ENCODE measurements around the gene R3HDM2. TPM values are rescaled to one million over a fixed set of nuclear protein-coding genes. Genes with fewer than 3 reads are reported as not detected.
A peak's percentile ranks its signal among the peaks of the same experiment; 100 is the strongest.

Gene R3HDM2
- total RNA-seq, 6 experiments from 2014 or later, result 33.7 to 39.4 (median 37.9) TPM

DNA sequence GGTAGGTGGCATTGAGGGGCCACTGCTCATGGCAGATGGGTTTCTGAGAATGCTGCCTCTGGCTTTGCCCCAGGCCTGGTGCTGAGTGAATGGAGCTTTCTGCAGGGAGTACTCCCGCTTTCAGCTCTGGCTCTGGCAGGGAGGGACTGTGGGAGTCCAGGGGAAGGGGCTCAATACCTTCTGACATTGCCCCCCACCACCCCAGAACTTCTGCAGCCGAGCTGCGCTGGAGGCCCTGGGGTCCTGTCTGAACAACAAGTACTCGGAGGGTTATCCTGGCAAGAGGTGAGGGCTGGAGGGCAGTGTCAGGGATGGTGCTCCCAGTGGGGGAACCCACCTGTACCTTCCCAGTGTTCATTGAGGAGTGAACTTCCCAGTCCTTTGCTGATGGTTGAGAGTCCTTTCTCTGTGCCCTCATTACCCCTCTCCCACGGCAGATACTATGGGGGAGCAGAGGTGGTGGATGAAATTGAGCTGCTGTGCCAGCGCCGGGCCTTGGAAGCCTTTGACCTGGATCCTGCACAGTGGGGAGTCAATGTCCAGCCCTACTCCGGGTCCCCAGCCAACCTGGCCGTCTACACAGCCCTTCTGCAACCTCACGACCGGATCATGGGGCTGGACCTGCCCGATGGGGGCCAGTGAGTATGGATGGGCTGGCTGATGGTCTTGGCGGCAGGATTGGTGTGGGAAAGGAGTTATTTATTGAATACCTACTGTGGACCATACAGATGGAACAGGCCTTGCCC lies 199.4 kb downstream of the R3HDM2 start:
- peaks cover 4% of the 10 kb centered on the region for H3K27me3 Mint-ChIP-seq (ENCODE audit: insufficient read depth)
- TF ChIP-seq, protein P1, sequence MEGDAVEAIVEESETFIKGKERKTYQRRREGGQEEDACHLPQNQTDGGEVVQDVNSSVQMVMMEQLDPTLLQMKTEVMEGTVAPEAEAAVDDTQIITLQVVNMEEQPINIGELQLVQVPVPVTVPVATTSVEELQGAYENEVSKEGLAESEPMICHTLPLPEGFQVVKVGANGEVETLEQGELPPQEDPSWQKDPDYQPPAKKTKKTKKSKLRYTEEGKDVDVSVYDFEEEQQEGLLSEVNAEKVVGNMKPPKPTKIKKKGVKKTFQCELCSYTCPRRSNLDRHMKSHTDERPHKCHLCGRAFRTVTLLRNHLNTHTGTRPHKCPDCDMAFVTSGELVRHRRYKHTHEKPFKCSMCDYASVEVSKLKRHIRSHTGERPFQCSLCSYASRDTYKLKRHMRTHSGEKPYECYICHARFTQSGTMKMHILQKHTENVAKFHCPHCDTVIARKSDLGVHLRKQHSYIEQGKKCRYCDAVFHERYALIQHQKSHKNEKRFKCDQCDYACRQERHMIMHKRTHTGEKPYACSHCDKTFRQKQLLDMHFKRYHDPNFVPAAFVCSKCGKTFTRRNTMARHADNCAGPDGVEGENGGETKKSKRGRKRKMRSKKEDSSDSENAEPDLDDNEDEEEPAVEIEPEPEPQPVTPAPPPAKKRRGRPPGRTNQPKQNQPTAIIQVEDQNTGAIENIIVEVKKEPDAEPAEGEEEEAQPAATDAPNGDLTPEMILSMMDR (IDR thresholded peaks at IDR 0.05), result no peak
- peak overlapping the region; percentile 100; the same call in 1 of the 2 replicates for H3K27ac Mint-ChIP-seq
- peaks cover 28% of the 10 kb centered on the region for H3K36me3 Mint-ChIP-seq (ENCODE audit: low read depth)
- peak overlapping the region; percentile 99 for H3K4me3 Mint-ChIP-seq
- no peak for DNase-seq
- peaks cover 44% of the 10 kb centered on the region for H3K4me1 Mint-ChIP-seq (ENCODE audit: low read depth)
- H3K9me3 Mint-ChIP-seq, result no peaks in the 10 kb centered on the region

DNA sequence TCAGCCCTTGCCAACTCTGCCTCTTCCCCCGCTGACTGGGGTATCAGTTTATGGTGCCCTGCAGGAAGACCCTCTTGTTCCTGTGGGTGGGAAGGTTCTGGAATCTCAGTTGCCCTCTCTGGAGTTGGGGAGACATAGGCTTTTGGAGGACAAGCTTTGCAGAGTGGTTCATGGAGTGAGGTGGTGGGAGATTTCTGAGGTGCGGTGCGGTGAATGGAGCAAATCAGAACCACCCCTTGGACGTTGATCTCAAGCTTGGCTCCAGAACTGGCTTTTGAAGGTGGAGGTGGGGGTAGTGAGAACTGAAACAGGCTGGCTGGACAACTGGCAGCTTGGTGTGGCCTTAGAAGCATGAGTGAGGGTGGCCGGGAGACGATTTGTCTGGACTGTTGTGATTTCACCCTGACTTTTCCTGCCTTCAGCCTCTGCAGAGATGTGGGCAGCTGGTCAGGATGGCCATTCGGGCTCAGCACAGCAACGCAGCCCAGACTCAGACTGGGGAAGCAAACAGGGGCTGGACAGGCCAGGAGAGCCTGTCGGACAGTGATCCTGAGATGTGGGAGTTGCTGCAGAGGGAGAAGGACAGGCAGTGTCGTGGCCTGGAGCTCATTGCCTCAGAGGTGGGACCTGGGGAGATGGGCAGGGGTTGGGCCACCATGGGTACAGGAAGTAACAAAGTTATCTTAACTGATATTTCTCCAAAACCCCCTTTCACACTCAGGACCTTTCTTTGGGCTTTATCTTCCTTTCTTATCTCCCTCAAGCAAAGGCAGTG lies 200.3 kb downstream of the R3HDM2 start:
- TF ChIP-seq, protein P1 (IDR thresholded peaks at IDR 0.05), result no peak
- peak overlapping the region; percentile 99 for H3K4me3 Mint-ChIP-seq
- peaks cover 4% of the 10 kb centered on the region for H3K27me3 Mint-ChIP-seq (ENCODE audit: insufficient read depth)
- H3K36me3 Mint-ChIP-seq (ENCODE audit: low read depth), result peaks cover 28% of the 10 kb centered on the region
- peak overlapping the region; percentile 100 for H3K27ac Mint-ChIP-seq
- peaks cover 46% of the 10 kb centered on the region for H3K4me1 Mint-ChIP-seq (ENCODE audit: low read depth)
- no peaks in the 10 kb centered on the region for H3K9me3 Mint-ChIP-seq
- DNase-seq, result no peak

DNA sequence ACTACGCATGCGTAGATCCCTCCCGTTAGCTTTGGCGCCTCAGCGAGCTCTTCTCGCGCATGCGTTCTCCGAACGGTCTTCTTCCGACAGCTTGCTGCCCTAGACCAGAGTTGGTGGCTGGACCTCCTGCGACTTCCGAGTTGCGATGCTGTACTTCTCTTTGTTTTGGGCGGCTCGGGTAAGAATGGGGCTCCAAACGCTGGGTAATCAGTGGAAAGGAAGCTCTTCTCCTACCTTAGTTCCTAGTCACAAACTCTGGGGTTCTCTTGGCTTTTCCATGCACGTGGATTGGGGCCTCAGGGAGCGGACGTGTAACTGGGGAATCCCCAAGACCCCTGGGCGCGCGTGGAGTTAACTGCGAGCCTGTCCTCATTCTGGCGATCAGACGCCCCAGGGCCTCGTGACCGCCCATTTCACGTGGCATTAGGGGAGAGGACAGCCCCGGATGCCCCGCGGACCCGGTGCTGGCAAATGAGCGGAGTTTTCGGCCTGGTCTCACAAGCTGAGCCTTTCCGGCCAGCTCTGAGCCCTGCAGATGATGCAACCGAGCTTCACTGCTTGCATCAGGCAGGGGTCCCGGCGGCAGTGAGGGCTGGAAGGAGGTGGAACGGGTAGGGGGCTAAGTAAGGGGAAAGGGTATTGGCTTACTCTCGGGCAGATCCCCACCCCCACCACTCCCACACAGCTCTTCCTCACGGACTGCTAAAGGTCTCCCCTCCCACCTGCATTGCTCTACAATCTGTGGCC lies 201.0 kb downstream of the R3HDM2 start, which contains the start of gene SHMT2:
TSS of gene SHMT2 (plus strand) at position 78 of the 747 bp plus-strand sequence. CDS start at position 146, 68 bp downstream.
- Mint-ChIP-seq H3K27ac (peak within 1 kb of the TSS; percentile 100), H3K4me1 (ENCODE audit: low read depth) (peaks cover 46% of the 10 kb centered on the region), H3K4me3 (peak within 1 kb of the TSS; percentile 99), H3K27me3 (ENCODE audit: insufficient read depth) (peaks cover 4% of the 10 kb centered on the region), H3K36me3 (ENCODE audit: low read depth) (peaks cover 28% of the 10 kb centered on the region), H3K9me3 (no peaks in the 10 kb centered on the region)
- TF ChIP-seq, protein P1 (IDR thresholded peaks at IDR 0.05), result no peak
- DNase-seq, result peak; percentile 92

DNA sequence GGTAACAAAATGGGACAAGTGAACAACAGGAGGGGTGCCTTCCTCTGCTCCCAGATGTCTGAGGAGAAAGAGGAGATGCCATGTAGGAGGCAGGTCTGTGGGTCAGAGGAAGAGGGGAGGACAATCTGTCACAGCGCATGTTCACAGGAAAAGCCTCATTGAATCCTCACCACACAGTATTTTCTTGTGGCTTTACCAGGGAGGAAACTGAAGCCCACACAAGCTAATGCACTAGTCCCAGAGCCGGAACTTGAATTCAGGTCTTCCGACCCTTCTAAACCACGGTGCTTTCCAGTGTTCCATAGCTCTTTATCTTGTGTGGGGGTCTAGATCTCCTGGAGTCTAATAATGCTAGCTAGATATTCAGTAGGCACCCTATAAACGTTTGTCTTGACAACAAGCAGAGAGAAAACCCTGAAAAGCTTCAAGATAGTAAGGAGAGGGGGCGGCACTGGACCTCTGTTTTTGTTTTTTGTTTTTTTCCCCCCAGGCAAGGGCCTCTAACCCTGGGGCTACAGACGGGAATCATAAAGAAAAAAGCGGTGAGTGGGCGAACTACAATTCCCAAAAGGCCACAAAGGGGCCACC lies 201.7 kb downstream of the R3HDM2 start:
- H3K4me3 Mint-ChIP-seq, result peak overlapping the region; percentile 99
- H3K4me1 Mint-ChIP-seq (ENCODE audit: low read depth), result peaks cover 41% of the 10 kb centered on the region
- H3K9me3 Mint-ChIP-seq, result no peaks in the 10 kb centered on the region
- peaks cover 22% of the 10 kb centered on the region for H3K36me3 Mint-ChIP-seq (ENCODE audit: low read depth)
- DNase-seq, result no peak
- TF ChIP-seq, protein P1 (IDR thresholded peaks at IDR 0.05), result no peak
- H3K27me3 Mint-ChIP-seq (ENCODE audit: insufficient read depth), result no peaks in the 10 kb centered on the region; the same call in none of the 2 replicates
- peak overlapping the region; percentile 100 for H3K27ac Mint-ChIP-seq
